Measurements from ENCODE around the gene MED12.

The MED12 gene

GRCh38 chrX:71173440-71173839, 55.0 kb downstream of the MED12 start:
- no peaks in the 10 kb centered on the region for H3F3A ChIP-seq (ENCODE audit: insufficient read depth, low read length)
- H4K20me1 ChIP-seq (ENCODE audit: insufficient read depth, low read length) = no peaks in the 10 kb centered on the region
- H3K9ac ChIP-seq (ENCODE audit: low read length) = no peak overlapping the region
- H3K4me3 ChIP-seq (ENCODE audit: low read length) = no peak overlapping the region
- H3K36me3 ChIP-seq (replicated peaks; ENCODE audit: insufficient read depth, low read length) = no peaks in the 10 kb centered on the region
- no peak overlapping the region for H2AFZ ChIP-seq (ENCODE audit: low read length)
- H3K9me2 ChIP-seq (replicated peaks; ENCODE audit: insufficient read depth, low read length) = no peaks in the 10 kb centered on the region
- H3K27ac ChIP-seq (ENCODE audit: low read length) = no peak overlapping the region
- H3K9me3 ChIP-seq (replicated peaks; ENCODE audit: insufficient read depth, low read length) = no peaks in the 10 kb centered on the region
- no peaks in the 10 kb centered on the region for H3K79me2 ChIP-seq (ENCODE audit: low read length)
- no peak for DNase-seq
- H3K27me3 ChIP-seq (replicated peaks; ENCODE audit: insufficient read depth, low read length) = no peaks in the 10 kb centered on the region
- TF ChIP-seq CTCF (IDR thresholded peaks at IDR 0.05; ENCODE audit: low read length) (no peak), EZH2 (optimal IDR thresholded peaks at IDR 0.05; ENCODE audit: low read depth, low read length) (no peak), EZH2phosphoT487 (IDR thresholded peaks at IDR 0.05; ENCODE audit: low read length) (no peak)
- no peaks in the 10 kb centered on the region for H3K4me1 ChIP-seq (ENCODE audit: low read length)
- no peak overlapping the region for H3K4me2 ChIP-seq (ENCODE audit: low read depth, low read length)

DNA sequence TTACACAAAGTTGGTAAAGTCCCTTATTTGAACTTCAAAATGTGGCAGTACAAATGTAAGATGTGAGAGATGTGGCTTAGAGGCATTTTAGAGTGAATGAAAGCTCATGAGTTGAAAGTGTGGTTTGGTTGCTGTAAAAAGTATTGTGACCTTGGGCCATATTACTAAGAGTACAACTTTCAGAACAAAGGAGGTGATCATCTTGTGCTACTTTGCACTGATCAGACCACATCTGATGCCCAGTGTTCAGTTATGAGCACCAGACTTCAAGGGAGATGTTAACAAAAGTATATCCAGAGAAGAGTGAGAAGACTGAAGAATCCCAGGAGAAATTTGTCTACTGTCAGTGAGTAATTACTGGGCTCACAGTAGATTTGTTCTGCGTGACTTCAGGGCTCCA, 56.4 kb downstream of the MED12 start:
- no peak overlapping the region for H3K9ac ChIP-seq (ENCODE audit: low read length)
- no peak overlapping the region for H2AFZ ChIP-seq (ENCODE audit: low read length)
- no peaks in the 10 kb centered on the region for H3K36me3 ChIP-seq (replicated peaks; ENCODE audit: insufficient read depth, low read length)
- H4K20me1 ChIP-seq (ENCODE audit: insufficient read depth, low read length) = no peaks in the 10 kb centered on the region
- H3K4me3 ChIP-seq (ENCODE audit: low read length) = no peak overlapping the region
- no peaks in the 10 kb centered on the region for H3K79me2 ChIP-seq (ENCODE audit: low read length)
- no peaks in the 10 kb centered on the region for H3K4me1 ChIP-seq (ENCODE audit: low read length)
- H3F3A ChIP-seq (ENCODE audit: insufficient read depth, low read length) = no peaks in the 10 kb centered on the region
- H3K9me2 ChIP-seq (replicated peaks; ENCODE audit: insufficient read depth, low read length) = no peaks in the 10 kb centered on the region
- TF ChIP-seq EZH2 (optimal IDR thresholded peaks at IDR 0.05; ENCODE audit: low read depth, low read length) (no peak), CTCF (IDR thresholded peaks at IDR 0.05; ENCODE audit: low read length) (no peak), EZH2phosphoT487 (IDR thresholded peaks at IDR 0.05; ENCODE audit: low read length) (no peak)
- no peaks in the 10 kb centered on the region for H3K27me3 ChIP-seq (replicated peaks; ENCODE audit: insufficient read depth, low read length)
- H3K4me2 ChIP-seq (ENCODE audit: low read depth, low read length) = no peak overlapping the region
- no peak for DNase-seq
- H3K27ac ChIP-seq (ENCODE audit: low read length) = no peak overlapping the region
- H3K9me3 ChIP-seq (replicated peaks; ENCODE audit: insufficient read depth, low read length) = no peaks in the 10 kb centered on the region

DNA sequence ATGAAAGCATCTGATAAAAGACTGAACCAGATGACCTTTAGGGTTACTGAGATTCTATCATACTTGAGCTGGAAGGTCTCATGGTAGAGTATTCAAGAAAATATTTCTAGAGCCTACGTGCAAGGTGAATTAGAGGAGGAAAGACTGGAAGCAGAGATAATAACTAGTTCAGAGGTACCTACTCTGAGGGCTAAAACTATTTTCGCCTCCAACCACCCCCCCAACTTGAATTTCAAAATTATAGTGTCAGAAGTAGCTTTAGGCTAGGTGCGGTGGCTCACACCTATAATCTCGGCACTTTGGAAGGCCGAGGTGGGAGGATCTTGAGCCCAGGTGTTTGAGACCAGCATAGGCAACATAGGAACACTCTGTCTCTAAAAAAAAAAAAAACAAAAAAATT, 57.1 kb downstream of the MED12 start:
- H3K27ac ChIP-seq (ENCODE audit: low read length) = no peak overlapping the region
- no peaks in the 10 kb centered on the region for H4K20me1 ChIP-seq (ENCODE audit: insufficient read depth, low read length)
- no peak overlapping the region for H2AFZ ChIP-seq (ENCODE audit: low read length)
- no peaks in the 10 kb centered on the region for H3K9me2 ChIP-seq (replicated peaks; ENCODE audit: insufficient read depth, low read length)
- no peaks in the 10 kb centered on the region for H3K4me1 ChIP-seq (ENCODE audit: low read length)
- DNase-seq = no peak
- no peaks in the 10 kb centered on the region for H3K9me3 ChIP-seq (replicated peaks; ENCODE audit: insufficient read depth, low read length)
- H3K9ac ChIP-seq (ENCODE audit: low read length) = no peak overlapping the region
- H3F3A ChIP-seq (ENCODE audit: insufficient read depth, low read length) = peaks cover 3% of the 10 kb centered on the region; the same call in 1 of the 2 replicates
- no peaks in the 10 kb centered on the region for H3K79me2 ChIP-seq (ENCODE audit: low read length)
- no peaks in the 10 kb centered on the region for H3K36me3 ChIP-seq (replicated peaks; ENCODE audit: insufficient read depth, low read length)
- H3K4me2 ChIP-seq (ENCODE audit: low read depth, low read length) = no peak overlapping the region
- H3K27me3 ChIP-seq (replicated peaks; ENCODE audit: insufficient read depth, low read length) = no peaks in the 10 kb centered on the region
- H3K4me3 ChIP-seq (ENCODE audit: low read length) = no peak overlapping the region
- no peak for TF ChIP-seq EZH2 (optimal IDR thresholded peaks at IDR 0.05; ENCODE audit: low read depth, low read length)
- TF ChIP-seq EZH2phosphoT487 (IDR thresholded peaks at IDR 0.05; ENCODE audit: low read length) = no peak
- TF ChIP-seq CTCF (IDR thresholded peaks at IDR 0.05; ENCODE audit: low read length) = no peak
